Heart left ventricle (tissue), 13 donors: ENCODE data around the gene ASTN2.

Experiments used
- POLR2A ChIP-seq, 2 donors: fragments of 450-650 bp; IDR thresholded peaks; one replicate each; pipeline ENCODE4 v1.6.1; 2017; ENCODE audit warnings: antibody characterized with exemption in 2 of 2, mild to moderate bottlenecking in 2 of 2, moderate library complexity in 2 of 2
- TF ChIP-seq, protein P1 (sequence below), 12 donors: fragments of 200-600 bp; sonication (generic) in 4 of 12; IDR thresholded peaks; one replicate each; pipeline versions ENCODE4 v1.5.0 to v1.8.0; 2018 to 2022; ENCODE audit warnings: antibody characterized with exemption in 12 of 12, mild to moderate bottlenecking in 5 of 12
- donor health status: ischemic (EF 13 %, LVEDD 7.1; RV severe dilation, severe dysfunction).
- donor health status: DM: no; HTN: yes; CAD: no.
- donor health status: DM: no; HTN: no; CAD: no.
- donor health status: ischemic (EF 25% LVEDD 6.9; RV normal size, moderate dysfunction).
- donor health status: ischemic (EF 25% LVEDD 5.7; RV mildly dilated, moderate dysfunction).
- donor health status: ischemic (EF 35%, LVEDD 5.7; RV mildly dilated, moderate dysfunction).
- donor health status: nonischemic (EF 11% LVEDD 7.7; RV severe dilation, severe dysfunction).
- donor health status: DM: yes; HTN: yes; CAD: no.
- donor health status: PGD.
- donor health status: ischemic (EF 29% LVEDD 5.4; RV normal size, mild dysfunction).
- donor health status: nonischemic (EF 23%, LVEDD 6.1; RV moderate dilation, normal function).

GRCh38 chr9:117313989-117314388 is 100.9 kb downstream of the ASTN2 start:
- TF ChIP-seq, protein P1, sequence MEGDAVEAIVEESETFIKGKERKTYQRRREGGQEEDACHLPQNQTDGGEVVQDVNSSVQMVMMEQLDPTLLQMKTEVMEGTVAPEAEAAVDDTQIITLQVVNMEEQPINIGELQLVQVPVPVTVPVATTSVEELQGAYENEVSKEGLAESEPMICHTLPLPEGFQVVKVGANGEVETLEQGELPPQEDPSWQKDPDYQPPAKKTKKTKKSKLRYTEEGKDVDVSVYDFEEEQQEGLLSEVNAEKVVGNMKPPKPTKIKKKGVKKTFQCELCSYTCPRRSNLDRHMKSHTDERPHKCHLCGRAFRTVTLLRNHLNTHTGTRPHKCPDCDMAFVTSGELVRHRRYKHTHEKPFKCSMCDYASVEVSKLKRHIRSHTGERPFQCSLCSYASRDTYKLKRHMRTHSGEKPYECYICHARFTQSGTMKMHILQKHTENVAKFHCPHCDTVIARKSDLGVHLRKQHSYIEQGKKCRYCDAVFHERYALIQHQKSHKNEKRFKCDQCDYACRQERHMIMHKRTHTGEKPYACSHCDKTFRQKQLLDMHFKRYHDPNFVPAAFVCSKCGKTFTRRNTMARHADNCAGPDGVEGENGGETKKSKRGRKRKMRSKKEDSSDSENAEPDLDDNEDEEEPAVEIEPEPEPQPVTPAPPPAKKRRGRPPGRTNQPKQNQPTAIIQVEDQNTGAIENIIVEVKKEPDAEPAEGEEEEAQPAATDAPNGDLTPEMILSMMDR (IDR thresholded peaks at IDR 0.05) = no peak
- no peak for TF ChIP-seq POLR2A (IDR thresholded peaks at IDR 0.05)
